HuH-7 (cell line): ENCODE results near the gene ANKRD33B.

ENCODE experiments used
- DNase-seq: peaks from one replicate; pipeline ENCODE4 v3.0.0; 2011; ENCODE audit warnings: low spot score

ANKRD33B gene

GRCh38 chr5:10678244-10678643 lies 114.4 kb downstream of the ANKRD33B start:
- no peak for DNase-seq

GRCh38 chr5:10679336-10679988 lies 115.6 kb downstream of the ANKRD33B start:
- no peak for DNase-seq

GRCh38 chr5:10680876-10681481 lies 117.1 kb downstream of the ANKRD33B start:
- no peak for DNase-seq

- no peak for DNase-seq
These were observed 118.1 kb downstream of the ANKRD33B start for GRCh38 chr5:10681731-10682679.

GRCh38 chr5:10682801-10683525 lies 119.1 kb downstream of the ANKRD33B start:
- no peak for DNase-seq

GRCh38 chr5:10684303-10685086 lies 120.6 kb downstream of the ANKRD33B start:
- no peak for DNase-seq

GRCh38 chr5:10685115-10685521 lies 121.2 kb downstream of the ANKRD33B start:
- no peak for DNase-seq

- DNase-seq = no peak
These were observed 123.0 kb downstream of the ANKRD33B start for GRCh38 chr5:10686890-10687289.

GRCh38 chr5:10688651-10689171 lies 124.8 kb downstream of the ANKRD33B start:
- DNase-seq = no peak

- peak; percentile 30 for DNase-seq
These were observed 125.7 kb downstream of the ANKRD33B start for GRCh38 chr5:10689391-10690081.

- DNase-seq = no peak
These were observed 126.9 kb downstream of the ANKRD33B start for GRCh38 chr5:10690460-10691440.

- DNase-seq = no peak
These were observed 128.2 kb downstream of the ANKRD33B start for GRCh38 chr5:10691826-10692785.

GRCh38 chr5:10695055-10695649 lies 131.3 kb downstream of the ANKRD33B start:
- peak; percentile 56 for DNase-seq

- no peak for DNase-seq
These were observed 132.1 kb downstream of the ANKRD33B start for GRCh38 chr5:10695759-10696543.

GRCh38 chr5:10699281-10699874 lies 135.5 kb downstream of the ANKRD33B start:
- DNase-seq = no peak

- DNase-seq = no peak
These were observed 136.1 kb downstream of the ANKRD33B start for GRCh38 chr5:10699987-10700386.
